ENCODE measurements around the gene HUS1B.

GRCh38 chr6:665403-666267, 8.7 kb upstream of the HUS1B start:
- TF ChIP-seq CTCF (IDR thresholded peaks at IDR 0.05) = no peak
- TF ChIP-seq POLR2A (IDR thresholded peaks at IDR 0.05) = no peak

All from thyroid gland (tissue), 4 donors.